GM12878 (cell line): ENCODE results near the gene SUGCT. TPM values are rescaled to one million over a fixed set of nuclear protein-coding genes. Genes with fewer than 3 reads are reported as not detected.

Source experiments
- ATAC-seq: fragments of 200-7000 bp; cut with Tn5 transposase; 3 replicates; pipeline ENCODE4 v1.9.1; 2020; ENCODE audit warnings: mild to moderate bottlenecking, moderate library complexity
- BruUV-seq: library from RNA; stranded (reverse); fragments of 400-500 nt; replicated peaks from 2 replicates; lab custom pipeline; 2021; lab: Mats Ljungman, UMichigan
- CTCF ChIA-PET: fragments of 300-600 bp; sonication (Branson Sonifier 250); formaldehyde crosslinking; extraction: SDS; loops from one replicate; lab custom pipeline; 2021; ENCODE audit warnings: inconsistent platforms; lab: Yijun Ruan, JAX
- POLR2A ChIA-PET: fragments of 350-600 bp; formaldehyde crosslinking; extraction: SDS; loops from one replicate; lab custom pipeline; 2021; ENCODE audit warnings: inconsistent platforms; lab: Charles Lee
- RAD21 ChIA-PET: fragments of 300-600 bp; sonication (Branson Sonifier 250); formaldehyde crosslinking; loops from one replicate; lab custom pipeline; 2023; ENCODE audit warnings: antibody characterized with exemption; ENCODE audit not compliant: unreplicated experiment; lab: Charles Lee
- SMC1A ChIA-PET: fragments of 300-600 bp; sonication (Branson Sonifier 250); formaldehyde crosslinking; loops from one replicate; lab custom pipeline; 2023; ENCODE audit not compliant: unreplicated experiment, uncharacterized antibody; lab: Charles Lee
- DNase-seq: peaks from one replicate; pipeline ENCODE4 v3.0.0-alpha.2; 2011; ENCODE audit warnings: low read depth, low spot score
- FAIRE-seq: peaks from 3 replicates; lab custom pipeline; 2011; peaks lifted over from hg19 to GRCh38; lab: Jason Lieb, UNC
- H2AFZ ChIP-seq: 2 replicates; pipeline ENCODE4 v1.6.0; 2011; ENCODE audit warnings: low read depth, low read length, control low read depth; ENCODE audit not compliant: control insufficient read depth
- H3K27ac ChIP-seq: 2 replicates; pipeline ENCODE4 v1.5.1; 2011; ENCODE audit warnings: control low read depth; ENCODE audit not compliant: control insufficient read depth, insufficient read depth
- H3K27me3 ChIP-seq, 2 experiments: replicated peaks in 1 of 2; 2 replicates each; pipeline versions ENCODE4 v1.6.0 to v1.6.1; 2011; ENCODE audit warnings: low read length in 1 of 2; ENCODE audit not compliant: control insufficient read depth in 2 of 2, insufficient read depth in 2 of 2
- H3K36me3 ChIP-seq, 2 experiments: 2 replicates each; pipeline ENCODE4 v1.5.1; 2011; ENCODE audit warnings: low read length in 1 of 2; ENCODE audit not compliant: control insufficient read depth in 2 of 2, insufficient read depth in 2 of 2
- H3K4me1 ChIP-seq: 2 replicates; pipeline ENCODE4 v1.6.1; 2011; ENCODE audit warnings: mild to moderate bottlenecking, low read length, moderate library complexity, mixed read lengths; ENCODE audit not compliant: control insufficient read depth, insufficient read depth
- H3K4me2 ChIP-seq: 2 replicates; pipeline ENCODE4 v1.6.0; 2011; ENCODE audit warnings: control low read depth; ENCODE audit not compliant: control insufficient read depth, insufficient read depth
- H3K4me3 ChIP-seq: fragments of 200-600 bp; sonication (generic); 2 replicates; pipeline ENCODE4 v1.5.1; 2016
- H3K79me2 ChIP-seq: 2 replicates; pipeline ENCODE4 v1.6.0; 2011; ENCODE audit warnings: low read length; ENCODE audit not compliant: control insufficient read depth, insufficient read depth
- H3K9ac ChIP-seq: 2 replicates; pipeline ENCODE4 v1.8.0; 2011; ENCODE audit warnings: low read length, control low read depth, mixed read lengths; ENCODE audit not compliant: control insufficient read depth, insufficient read depth
- H3K9me3 ChIP-seq: replicated peaks from 3 replicates; pipeline ENCODE4 v1.5.1; 2011; ENCODE audit warnings: mild to moderate bottlenecking, low read length; ENCODE audit not compliant: control insufficient read depth, insufficient read depth
- H4K20me1 ChIP-seq: 2 replicates; pipeline ENCODE4 v1.6.0; 2011; ENCODE audit not compliant: control insufficient read depth, insufficient read depth
- CTCF ChIP-seq, 3 experiments: IDR thresholded peaks in 2 of 3; conservative IDR thresholded peaks in 1 of 3; 2 replicates each; pipeline ENCODE4 v1.5.1; 2011; ENCODE audit warnings: low read depth in 3 of 3, low read length in 3 of 3, mild to moderate bottlenecking in 3 of 3, control low read depth in 2 of 3, moderate library complexity in 2 of 3, inconsistent platforms in 1 of 3, mixed read lengths in 1 of 3; ENCODE audit not compliant: control insufficient read depth in 2 of 3, insufficient read depth in 1 of 3; ENCODE audit errors: extremely low read depth in 1 of 3
- EP300 ChIP-seq, 2 experiments: fragments of 150-350 bp in 1 of 2; IDR thresholded peaks; 2 replicates each; pipeline ENCODE4 v1.6.1; 2011 to 2012; ENCODE audit warnings: low read depth in 2 of 2, low read length in 2 of 2, borderline replicate concordance in 1 of 2, improper control_type of control experiment in 1 of 2, inconsistent platforms in 1 of 2; ENCODE audit not compliant: control insufficient read depth in 1 of 2
- HSF1 ChIP-seq: fragments of 150-350 bp; IDR thresholded peaks from 2 replicates; pipeline ENCODE4 v1.6.1; 2014; ENCODE audit warnings: mild to moderate bottlenecking, low read depth, low read length
- MTA3 ChIP-seq: IDR thresholded peaks from 2 replicates; pipeline ENCODE4 v1.6.1; 2012; ENCODE audit warnings: low read length, inconsistent platforms, borderline replicate concordance
- NFYA ChIP-seq: IDR thresholded peaks from 2 replicates; pipeline ENCODE4 v1.6.1; 2011; ENCODE audit warnings: low read depth, mild to moderate bottlenecking, low read length, improper control_type of control experiment, borderline replicate concordance
- SUZ12 ChIP-seq: fragments of 200-600 bp; sonication (generic); IDR thresholded peaks from one replicate; pipeline ENCODE4 v1.6.1; 2018; ENCODE audit warnings: antibody characterized with exemption, mild to moderate bottlenecking; ENCODE audit not compliant: unreplicated experiment
- YY1 ChIP-seq: IDR thresholded peaks from 2 replicates; pipeline ENCODE4 v1.6.1; 2011; ENCODE audit warnings: low read depth, mild to moderate bottlenecking, low read length
- ZSCAN29 ChIP-seq: fragments of 450-650 bp; IDR thresholded peaks from 2 replicates; pipeline ENCODE4 v1.6.1; 2017; ENCODE audit warnings: mild to moderate bottlenecking, moderate library complexity
- WGBS: methylation state at CpG from one replicate; pipeline ENCODE4 v1.1.6; 2016; ENCODE audit warnings: low lambda C conversion rate; ENCODE audit not compliant: insufficient replicate concordance, insufficient coverage; ENCODE audit errors: missing lambda C conversion rate; 5-methylcytosine and 5-hydroxymethylcytosine counted together
- in situ Hi-C: fragments of 300-500 bp; cut with MboI; formaldehyde crosslinking; loops from 9 replicates; pipeline ENCODE4 v1.14.3; 2018; ENCODE audit warnings: mixed read lengths
- intact Hi-C: fragments of 100-400 bp; cut with micrococcal nuclease; formaldehyde crosslinking; loops from one replicate; pipeline ENCODE4 v1.14.2; 2022; ENCODE audit not compliant: unreplicated experiment
- polyA plus RNA-seq, 11 experiments: library from polyadenylated mRNA; depleted of rRNA in 4 of 11; unstranded in 6 of 11; stranded (reverse) in 5 of 11; fragments of >200 nt; fragmentation: Nextera tagmentation in 4 of 11; fragmentation: Illumina TruSeq in 1 of 11; extraction: Ambion mirVana in 4 of 11; extraction: Trizol in 1 of 11; gene quantifications; 1 replicate in 1 of 11; 2 replicates in 10 of 11; pipeline versions ENCODE4 v1.2.1 to v1.2.3, GENCODE V29; 2011 to 2016; ENCODE audit warnings: inconsistent platforms in 2 of 11, missing spikeins in 2 of 11, low read depth in 1 of 11
- total RNA-seq, 4 experiments: library from RNA; depleted of rRNA in 3 of 4; stranded (reverse); fragments of >200 nt in 3 of 4; fragmentation: Illumina TruSeq in 1 of 4; extraction: Trizol in 1 of 4; gene quantifications; 2 replicates each; pipeline versions ENCODE4 v1.2.1 to v1.2.3, GENCODE V29; 2013 to 2021
- TF ChIP-seq, protein P1 (sequence below): fragments of 450-650 bp; IDR thresholded peaks from 2 replicates; pipeline ENCODE4 v1.6.1; 2014; ENCODE audit warnings: mild to moderate bottlenecking

SUGCT gene
- total and polyA plus RNA-seq, 10 of the 15 experiments (the other 5 are each of a cell fraction or from before 2014, with no cell fraction given), result 0.08 to 1.2 (median 0.67) TPM; not detected in 1

GRCh38 chr7:40874756-40875155 lies 740.0 kb downstream of the SUGCT start:
- BruUV-seq, result no TSS peak
- no peak for FAIRE-seq
- H3K4me1 ChIP-seq, result no peaks in the 10 kb centered on the region
- no peaks in the 10 kb centered on the region for H3K9me3 ChIP-seq
- RAD21 ChIA-PET, result no interaction called here
- no peak overlapping the region for H3K9ac ChIP-seq
- POLR2A ChIA-PET, result no interaction called here
- no peak for ATAC-seq
- no peaks in the 10 kb centered on the region for H4K20me1 ChIP-seq
- no peak overlapping the region for H3K4me3 ChIP-seq
- no peaks in the 10 kb centered on the region for H3K27me3 ChIP-seq
- DNase-seq, result no peak
- H3K4me2 ChIP-seq, result no peak overlapping the region
- 25% methylated on average over 4 of the region's 4 CpGs for WGBS
- no peaks in the 10 kb centered on the region for H3K36me3 ChIP-seq
- H3K27ac ChIP-seq, result no peak overlapping the region
- intact Hi-C loops, result no loop called here
- TF ChIP-seq, protein P1, sequence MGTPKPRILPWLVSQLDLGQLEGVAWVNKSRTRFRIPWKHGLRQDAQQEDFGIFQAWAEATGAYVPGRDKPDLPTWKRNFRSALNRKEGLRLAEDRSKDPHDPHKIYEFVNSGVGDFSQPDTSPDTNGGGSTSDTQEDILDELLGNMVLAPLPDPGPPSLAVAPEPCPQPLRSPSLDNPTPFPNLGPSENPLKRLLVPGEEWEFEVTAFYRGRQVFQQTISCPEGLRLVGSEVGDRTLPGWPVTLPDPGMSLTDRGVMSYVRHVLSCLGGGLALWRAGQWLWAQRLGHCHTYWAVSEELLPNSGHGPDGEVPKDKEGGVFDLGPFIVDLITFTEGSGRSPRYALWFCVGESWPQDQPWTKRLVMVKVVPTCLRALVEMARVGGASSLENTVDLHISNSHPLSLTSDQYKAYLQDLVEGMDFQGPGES, result no peak
- TF ChIP-seq NFYA (no peak), EP300 (IDR thresholded peaks at IDR 0.05; ENCODE audit: borderline replicate concordance in 1 of 2, control insufficient read depth in 1 of 2, low read depth in 2 of 2, low read length in 2 of 2) (no peak), SUZ12 (no peak), MTA3 (no peak), HSF1 (no peak), ZSCAN29 (no peak), YY1 (no peak), CTCF (IDR thresholded peaks at IDR 0.05 in 2 of 3, conservative IDR thresholded peaks at IDR 0.05 in 1 of 3; ENCODE audit: control insufficient read depth in 2 of 3, extremely low read depth in 1 of 3, insufficient read depth in 1 of 3, low read depth in 3 of 3, low read length in 3 of 3) (no peak)
- TF ChIP-seq, all 136 proteins: peak for 0
- ChIA-PET CTCF (no interaction called here), SMC1A (no interaction called here)
- no peak overlapping the region for H2AFZ ChIP-seq
- no peaks in the 10 kb centered on the region for H3K79me2 ChIP-seq
- in situ Hi-C loops, result no loop called here
